ENCODE results near the gene MINPP1. TPM values are rescaled to one million over a fixed set of nuclear protein-coding genes. Genes with fewer than 3 reads are reported as not detected.

Gene MINPP1
- total RNA-seq, 2 experiments from 2014 or later: 8.3 TPM

DNA sequence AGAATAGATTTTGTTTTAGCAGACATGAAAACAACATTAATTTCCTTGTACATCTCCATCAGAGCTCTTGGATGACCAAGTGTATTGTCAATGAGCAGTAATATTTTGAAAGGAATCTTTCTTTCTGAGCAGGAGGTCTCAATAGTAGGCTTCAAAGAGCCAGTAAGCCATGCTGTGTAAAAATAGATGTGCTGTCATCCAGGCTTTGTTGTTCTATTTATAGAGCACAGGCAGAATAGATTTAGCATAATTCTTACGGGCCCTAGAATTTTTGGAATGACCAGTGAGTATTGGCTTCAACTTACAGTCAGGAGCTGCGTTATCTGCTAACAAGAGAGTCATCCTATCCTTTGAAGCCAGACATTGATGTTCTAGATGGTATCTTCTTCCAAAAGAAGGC is 19.0 kb downstream of the MINPP1 start:
- peaks cover 58% of the 10 kb centered on the region for H3K36me3 Mint-ChIP-seq (ENCODE audit: low read depth)
- DNase-seq (no peak), ATAC-seq (no peak)
- CTCF ChIA-PET: interaction anchor here (1.0 to 1.4 kb wide), 4 partner anchors 10 to 24 kb away, joined by 3 to 6 read pairs (median 4); no protein-coding TSS in a partner anchor
- H3K27me3 Mint-ChIP-seq: no peaks in the 10 kb centered on the region
- H3K4me3 Mint-ChIP-seq: no peak overlapping the region
- peaks cover 14% of the 10 kb centered on the region for H3K4me1 Mint-ChIP-seq
- intact Hi-C loops (cut with DNase I, micrococcal nuclease): no loop called here
- no peak overlapping the region for H3K27ac Mint-ChIP-seq
- POLR2A ChIA-PET: interaction anchor here (0.6 kb wide), 1 partner anchor 1317 kb away, joined by 3 read pairs; no protein-coding TSS in a partner anchor
- H3K9me3 Mint-ChIP-seq (ENCODE audit: low read depth): peaks cover 8% of the 10 kb centered on the region

DNA sequence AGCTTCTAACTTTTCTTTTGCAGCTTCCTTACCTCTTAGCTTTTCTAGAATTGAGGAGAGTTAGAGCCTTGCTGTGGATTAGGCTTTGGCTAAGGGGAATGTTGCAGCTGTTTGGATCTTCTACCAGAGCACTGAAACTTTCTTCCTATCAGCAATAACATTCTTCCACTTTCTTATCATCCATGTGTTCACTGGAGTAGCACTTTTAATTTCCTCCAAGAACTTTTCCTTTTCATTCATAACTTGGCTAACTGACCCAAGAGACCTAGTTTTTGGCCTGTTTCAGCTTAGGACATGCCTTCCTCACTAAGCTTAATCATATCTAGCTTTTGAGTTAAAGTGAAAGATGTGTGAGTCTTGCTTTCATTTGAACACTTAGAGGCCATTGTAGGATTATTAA is 19.6 kb downstream of the MINPP1 start:
- peaks cover 9% of the 10 kb centered on the region for H3K4me1 Mint-ChIP-seq

DNA sequence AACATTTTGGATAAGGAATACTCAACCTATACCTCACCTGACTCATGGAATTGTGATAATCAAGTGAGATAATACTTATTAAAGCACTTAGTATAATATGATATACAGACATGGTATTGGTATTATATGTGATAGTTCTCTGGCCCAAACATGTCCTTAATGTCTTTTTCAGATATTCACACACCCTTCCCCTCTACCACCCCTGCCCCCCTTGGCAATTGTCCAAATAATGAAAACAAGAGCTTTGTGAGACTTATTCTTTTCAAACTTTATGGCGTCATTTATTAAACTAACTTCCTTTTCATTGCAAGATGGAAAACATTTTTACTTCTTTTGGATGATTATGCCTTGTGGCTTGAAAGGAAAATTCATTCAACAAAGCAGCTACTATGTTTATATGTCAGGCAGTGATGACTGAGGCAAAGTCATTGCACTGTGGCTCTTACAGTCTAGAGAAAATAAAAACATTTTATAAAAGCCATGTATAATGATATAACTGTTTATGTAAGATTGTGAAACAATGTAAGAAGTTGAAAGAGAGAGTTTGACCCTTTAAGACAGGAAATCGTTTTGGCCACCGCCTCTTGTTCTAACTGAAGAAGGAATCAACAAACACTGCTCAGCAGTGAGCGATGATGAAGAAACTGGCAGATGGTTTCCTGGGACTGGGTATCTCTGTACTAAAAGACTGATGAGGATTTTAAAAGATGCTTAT is 27.4 kb downstream of the MINPP1 start:
- intact Hi-C loops (cut with DNase I, micrococcal nuclease): loop anchor here (2.0 to 10.0 kb wide), 4 partner anchors 113 to 1020 kb away; no protein-coding TSS in a partner anchor
- peaks cover 35% of the 10 kb centered on the region for H3K36me3 Mint-ChIP-seq (ENCODE audit: low read depth)

More for the DNA sequence above, 19.6 kb downstream of the MINPP1 start:
- Mint-ChIP-seq H3K36me3 (ENCODE audit: low read depth) (peaks cover 60% of the 10 kb centered on the region), H3K27me3 (no peaks in the 10 kb centered on the region), H3K9me3 (ENCODE audit: low read depth) (peaks cover 8% of the 10 kb centered on the region), H3K27ac (no peak overlapping the region), H3K4me3 (no peak overlapping the region)
- DNase-seq (no peak), ATAC-seq (no peak)
- ChIA-PET POLR2A (no interaction called here), CTCF (interaction anchor here (0.7 to 1.4 kb wide), 5 partner anchors 9 to 209 kb away, joined by 3 to 6 read pairs (median 3); no protein-coding TSS in a partner anchor)
- intact Hi-C loops (cut with DNase I, micrococcal nuclease): no loop called here

DNA sequence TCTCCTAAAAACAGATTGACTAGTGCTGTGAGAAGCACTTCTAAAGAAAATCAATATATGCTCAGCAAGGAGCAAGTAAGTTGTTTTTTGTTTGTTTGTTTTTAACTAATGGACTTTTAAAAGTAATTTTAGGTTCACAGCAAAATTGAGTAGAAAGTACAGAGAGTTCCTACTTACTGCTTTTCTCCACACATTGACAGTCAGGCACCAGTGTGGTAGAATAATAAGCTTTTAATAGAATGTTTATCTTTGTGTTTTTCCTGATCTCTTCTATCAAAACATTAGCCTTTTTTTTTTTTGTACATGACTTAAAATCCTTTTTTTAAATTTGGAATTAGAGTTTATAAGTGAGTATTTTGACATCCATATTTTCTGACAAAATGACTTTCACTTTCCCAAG is 28.0 kb downstream of the MINPP1 start:
- no peak overlapping the region for H3K27ac Mint-ChIP-seq
- peaks cover 30% of the 10 kb centered on the region for H3K36me3 Mint-ChIP-seq (ENCODE audit: low read depth)
- no peak overlapping the region for H3K4me3 Mint-ChIP-seq
- intact Hi-C loops (cut with DNase I, micrococcal nuclease): loop anchor here (1.0 to 10.0 kb wide), 6 partner anchors 112 to 1020 kb away; no protein-coding TSS in a partner anchor
- H3K4me1 Mint-ChIP-seq: peaks cover 16% of the 10 kb centered on the region
- CTCF ChIA-PET: interaction anchor here (0.7 to 2.1 kb wide), 10 partner anchors 9 to 241 kb away, joined by 3 to 13 read pairs (median 4); no protein-coding TSS in a partner anchor
- no peaks in the 10 kb centered on the region for H3K27me3 Mint-ChIP-seq
- ATAC-seq (no peak), DNase-seq (no peak)
- POLR2A ChIA-PET: no interaction called here
- H3K9me3 Mint-ChIP-seq (ENCODE audit: low read depth): no peaks in the 10 kb centered on the region

More for the DNA sequence above, 27.4 kb downstream of the MINPP1 start:
- DNase-seq (no peak), ATAC-seq (no peak)
- ChIA-PET POLR2A (no interaction called here), CTCF (interaction anchor here (0.9 to 1.1 kb wide), 2 partner anchors 10 to 201 kb away, joined by 3 read pairs; no protein-coding TSS in a partner anchor)
- H3K4me1 Mint-ChIP-seq: peaks cover 12% of the 10 kb centered on the region
- peaks cover 1% of the 10 kb centered on the region for H3K9me3 Mint-ChIP-seq (ENCODE audit: low read depth)
- no peaks in the 10 kb centered on the region for H3K27me3 Mint-ChIP-seq
- H3K27ac Mint-ChIP-seq: no peak overlapping the region
- H3K4me3 Mint-ChIP-seq: no peak overlapping the region

DNA sequence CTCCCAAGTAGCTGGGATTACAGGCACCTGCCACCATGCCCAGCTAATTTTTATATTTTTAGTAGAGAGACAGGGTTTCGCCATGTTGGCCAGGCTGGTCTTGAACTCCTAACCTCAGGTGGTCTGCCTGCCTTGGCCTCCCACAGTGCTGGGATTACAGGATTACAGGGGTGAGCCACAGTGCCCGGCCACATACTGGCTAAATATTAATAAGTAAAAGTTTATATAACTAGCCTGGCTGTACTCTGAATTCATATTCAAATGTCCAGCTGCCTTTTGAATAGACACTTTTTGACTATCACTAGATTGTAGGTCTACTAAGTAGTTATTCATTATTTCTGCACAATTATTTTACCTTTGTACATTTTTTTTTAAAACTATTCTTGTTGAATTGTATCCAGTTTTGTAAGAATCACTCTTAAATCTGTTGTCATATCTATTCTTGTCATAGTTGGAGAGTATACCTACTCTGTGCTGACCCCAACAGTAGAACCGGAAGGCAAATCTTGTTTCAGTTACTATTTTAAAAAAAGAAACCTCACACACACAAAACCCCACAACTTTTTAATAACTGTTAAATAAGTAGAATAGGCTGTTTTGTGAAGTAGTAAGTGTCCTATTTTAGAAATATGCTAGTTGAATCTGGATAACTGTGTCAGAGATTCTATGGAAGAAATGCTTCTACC is 29.6 kb downstream of the MINPP1 start:
- POLR2A ChIA-PET: no interaction called here
- intact Hi-C loops (cut with DNase I, micrococcal nuclease): loop anchor here (5.0 to 10.0 kb wide), 3 partner anchors 110 to 1018 kb away; no protein-coding TSS in a partner anchor
- CTCF ChIA-PET: interaction anchor here (0.5 to 2.1 kb wide), 10 partner anchors 10 to 966 kb away, joined by 3 to 13 read pairs (median 4); no protein-coding TSS in a partner anchor
- Mint-ChIP-seq H3K4me1 (peaks cover 18% of the 10 kb centered on the region), H3K27ac (no peak overlapping the region), H3K36me3 (ENCODE audit: low read depth) (peaks cover 29% of the 10 kb centered on the region), H3K4me3 (no peak overlapping the region), H3K9me3 (ENCODE audit: low read depth) (no peaks in the 10 kb centered on the region), H3K27me3 (no peaks in the 10 kb centered on the region)
- ATAC-seq (no peak), DNase-seq (no peak)

DNA sequence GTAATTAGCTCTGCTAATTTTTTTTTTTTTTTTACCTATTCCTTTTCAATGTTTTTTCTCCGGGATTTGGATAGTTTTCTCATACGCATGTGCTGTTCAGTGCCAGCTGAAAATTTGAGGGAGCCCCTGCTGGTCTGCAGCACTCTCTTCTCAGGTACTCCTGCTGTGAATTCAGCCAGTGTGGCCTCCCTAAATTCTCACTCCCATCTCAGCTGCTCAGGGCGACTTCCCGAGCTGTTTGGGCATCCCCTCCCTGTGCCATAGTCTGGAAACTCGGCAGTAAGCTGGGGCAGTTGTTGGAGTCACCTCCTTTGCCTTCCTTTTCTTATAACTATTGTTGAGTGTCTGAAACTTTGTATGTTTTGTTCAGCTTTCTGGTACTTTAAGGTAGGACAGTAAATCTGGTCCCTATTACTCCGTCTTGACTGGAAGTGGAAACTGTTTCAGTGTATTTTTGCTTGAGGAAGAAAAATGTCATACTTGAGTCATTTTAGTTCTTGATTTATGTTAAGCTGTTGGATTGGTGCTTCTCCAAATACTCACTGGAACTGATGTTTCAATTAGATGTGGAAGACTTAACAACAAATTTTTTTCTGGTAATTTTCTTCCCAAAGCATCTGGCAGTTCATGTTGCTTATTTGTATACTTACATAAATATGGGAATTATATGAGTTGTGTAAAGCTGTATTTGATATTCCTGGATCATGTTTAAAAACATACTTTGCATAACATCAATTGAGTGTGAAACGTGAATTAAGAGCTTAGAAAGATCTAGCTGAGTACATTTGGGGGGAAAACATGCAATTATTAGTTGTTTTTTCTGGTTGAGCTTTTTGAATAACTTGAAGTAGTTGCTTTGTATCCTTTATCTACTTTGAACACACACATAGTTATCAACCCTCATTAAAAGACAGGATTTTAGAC is 33.7 kb downstream of the MINPP1 start:
- CTCF ChIA-PET: no interaction called here
- Mint-ChIP-seq H3K36me3 (ENCODE audit: low read depth) (peaks cover 44% of the 10 kb centered on the region), H3K4me3 (no peak overlapping the region), H3K27ac (no peak overlapping the region), H3K4me1 (peaks cover 22% of the 10 kb centered on the region), H3K27me3 (no peaks in the 10 kb centered on the region), H3K9me3 (ENCODE audit: low read depth) (peaks cover 14% of the 10 kb centered on the region)
- intact Hi-C loops (cut with DNase I, micrococcal nuclease): loop anchor here (1.0 to 10.0 kb wide), 3 partner anchors 12 to 209 kb away; no protein-coding TSS in a partner anchor
- DNase-seq (no peak), ATAC-seq (no peak)
- POLR2A ChIA-PET: no interaction called here

DNA sequence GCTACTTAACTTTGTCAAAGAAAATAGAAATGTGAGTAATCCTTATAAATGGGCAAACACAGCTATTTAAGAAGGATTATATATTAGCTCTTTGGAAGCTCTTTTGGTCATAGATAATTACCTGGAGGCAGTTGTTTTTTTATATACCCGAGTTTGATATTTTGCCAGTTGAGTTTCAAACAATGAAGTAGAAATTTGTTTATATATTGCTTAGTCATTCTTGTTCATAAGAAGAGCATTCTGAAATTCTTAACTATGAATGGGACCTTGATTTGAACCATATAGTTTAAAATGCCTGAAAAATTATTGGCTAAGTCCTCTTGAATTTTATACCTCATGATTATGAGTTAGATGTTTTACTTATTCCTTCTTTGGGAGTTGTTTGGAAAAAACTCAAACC is 36.4 kb downstream of the MINPP1 start:
- POLR2A ChIA-PET: no interaction called here
- Mint-ChIP-seq H3K4me1 (peaks cover 28% of the 10 kb centered on the region), H3K36me3 (ENCODE audit: low read depth) (peaks cover 45% of the 10 kb centered on the region), H3K4me3 (no peak overlapping the region), H3K27ac (no peak overlapping the region), H3K27me3 (no peaks in the 10 kb centered on the region), H3K9me3 (ENCODE audit: low read depth) (peaks cover 14% of the 10 kb centered on the region)
- DNase-seq: no peak
- intact Hi-C loops (cut with DNase I, micrococcal nuclease): no loop called here
- no peak for ATAC-seq
- CTCF ChIA-PET: no interaction called here

DNA sequence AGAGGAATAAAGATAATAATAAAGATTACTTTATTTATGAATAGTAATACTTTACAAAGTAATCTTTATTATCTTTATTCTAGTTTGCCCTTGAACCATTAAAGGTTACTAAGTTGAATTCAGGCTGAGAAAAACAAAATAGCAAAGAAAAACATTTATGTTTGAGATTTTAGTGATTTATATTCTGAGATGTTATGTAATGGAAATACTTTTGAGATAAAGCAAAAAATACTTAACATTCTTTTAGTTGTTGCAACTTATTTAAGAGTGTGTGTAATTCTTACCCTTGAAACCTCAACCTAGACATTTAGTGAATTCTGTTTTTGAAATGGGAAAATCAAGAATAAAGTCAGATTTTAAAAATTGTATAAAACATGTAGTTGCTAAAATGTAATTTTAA is 40.0 kb downstream of the MINPP1 start:
- CTCF ChIA-PET: no interaction called here
- H3K4me1 Mint-ChIP-seq: peaks cover 16% of the 10 kb centered on the region

DNA sequence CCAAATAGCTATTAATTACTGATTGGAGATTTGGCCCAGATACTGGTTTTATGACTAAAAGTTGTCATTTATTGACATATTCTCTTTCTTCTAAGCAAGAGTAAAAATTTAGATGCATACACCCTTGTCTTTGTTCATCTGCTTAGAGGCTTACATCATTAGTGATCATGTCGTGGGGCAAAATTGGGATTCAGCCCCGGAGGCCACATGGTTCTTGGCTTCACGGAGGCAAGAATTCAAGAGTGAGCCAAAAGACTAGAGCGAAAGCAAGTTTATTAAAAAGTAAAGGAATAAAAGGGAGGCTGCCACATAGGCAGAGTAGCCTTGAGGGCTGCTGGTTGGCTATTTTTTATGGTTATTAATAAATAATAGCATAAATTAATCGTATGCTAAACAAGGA is 41.1 kb downstream of the MINPP1 start:
- Mint-ChIP-seq H3K4me3 (no peak overlapping the region), H3K27me3 (no peaks in the 10 kb centered on the region), H3K9me3 (ENCODE audit: low read depth) (peaks cover 14% of the 10 kb centered on the region), H3K27ac (no peak overlapping the region), H3K36me3 (ENCODE audit: low read depth) (peaks cover 29% of the 10 kb centered on the region), H3K4me1 (peaks cover 15% of the 10 kb centered on the region)
- ATAC-seq (no peak), DNase-seq (no peak)
- CTCF ChIA-PET: no interaction called here
- POLR2A ChIA-PET: no interaction called here
- intact Hi-C loops (cut with DNase I, micrococcal nuclease): no loop called here

More for the DNA sequence above, 40.0 kb downstream of the MINPP1 start:
- DNase-seq (no peak), ATAC-seq (no peak)
- intact Hi-C loops (cut with DNase I, micrococcal nuclease): no loop called here
- no peaks in the 10 kb centered on the region for H3K27me3 Mint-ChIP-seq
- POLR2A ChIA-PET: no interaction called here
- peaks cover 35% of the 10 kb centered on the region for H3K36me3 Mint-ChIP-seq (ENCODE audit: low read depth)
- H3K9me3 Mint-ChIP-seq (ENCODE audit: low read depth): peaks cover 14% of the 10 kb centered on the region
- no peak overlapping the region for H3K4me3 Mint-ChIP-seq
- no peak overlapping the region for H3K27ac Mint-ChIP-seq

DNA sequence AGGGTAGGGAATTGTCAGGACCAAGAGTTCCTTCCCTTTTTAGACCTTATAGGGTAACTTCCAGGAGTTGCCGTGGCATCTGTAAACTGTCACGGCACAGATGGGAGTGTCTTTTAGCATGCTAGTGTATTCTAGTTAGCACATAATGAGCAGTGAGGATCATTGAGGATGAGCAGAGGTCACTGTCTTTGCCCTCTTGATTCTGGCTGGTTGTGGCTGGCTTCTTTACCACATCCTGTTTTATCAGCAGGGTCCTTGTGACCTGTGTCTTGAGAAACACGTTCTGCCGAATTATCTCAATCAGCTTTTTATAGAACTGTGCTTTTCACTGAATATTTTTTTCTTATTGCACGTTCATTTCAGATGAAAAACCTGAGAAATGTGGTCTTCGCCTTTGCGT is 41.5 kb downstream of the MINPP1 start:
- POLR2A ChIA-PET: no interaction called here
- intact Hi-C loops (cut with DNase I, micrococcal nuclease): no loop called here

DNA sequence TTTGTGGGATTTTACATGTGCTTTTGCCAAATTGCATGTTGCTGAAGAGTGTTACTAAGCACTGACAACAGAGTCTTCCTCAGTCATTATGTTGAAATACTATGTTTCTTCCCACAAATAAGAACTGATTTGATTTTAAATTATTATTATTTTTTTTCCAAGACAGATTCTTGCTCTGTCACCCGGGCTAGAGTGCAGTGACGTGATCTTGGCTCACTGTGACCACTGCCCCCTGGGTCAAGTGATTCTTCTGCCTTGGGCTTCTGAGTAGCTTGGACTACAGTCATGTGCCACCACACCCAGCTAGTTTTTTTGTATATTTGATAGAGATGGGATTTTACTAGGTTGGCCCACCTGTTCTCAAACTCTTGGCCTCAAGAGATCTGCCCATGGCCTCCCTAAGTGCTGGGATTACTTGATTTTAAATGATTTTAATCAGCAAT is 42.3 kb downstream of the MINPP1 start:
- DNase-seq (no peak), ATAC-seq (no peak)
- no peak overlapping the region for H3K4me3 Mint-ChIP-seq
- intact Hi-C loops (cut with DNase I, micrococcal nuclease): no loop called here
- H3K9me3 Mint-ChIP-seq (ENCODE audit: low read depth): peaks cover 11% of the 10 kb centered on the region
- H3K27ac Mint-ChIP-seq: no peak overlapping the region
- H3K27me3 Mint-ChIP-seq: no peaks in the 10 kb centered on the region
- CTCF ChIA-PET: interaction anchor here (0.6 to 2.1 kb wide), 3 partner anchors 11 to 23 kb away, joined by 3 to 6 read pairs (median 4); no protein-coding TSS in a partner anchor
- H3K4me1 Mint-ChIP-seq: peaks cover 19% of the 10 kb centered on the region
- POLR2A ChIA-PET: no interaction called here
- peaks cover 19% of the 10 kb centered on the region for H3K36me3 Mint-ChIP-seq (ENCODE audit: low read depth)

More for the DNA sequence above, 41.5 kb downstream of the MINPP1 start:
- DNase-seq (peak; percentile 9), ATAC-seq (no peak)
- CTCF ChIA-PET: interaction anchor here (0.6 to 2.1 kb wide), 2 partner anchors 10 to 13 kb away, joined by 4 to 6 read pairs; no protein-coding TSS in a partner anchor
- Mint-ChIP-seq H3K36me3 (ENCODE audit: low read depth) (peaks cover 26% of the 10 kb centered on the region), H3K9me3 (ENCODE audit: low read depth) (peaks cover 14% of the 10 kb centered on the region), H3K27ac (no peak overlapping the region), H3K4me3 (no peak overlapping the region), H3K4me1 (peaks cover 19% of the 10 kb centered on the region), H3K27me3 (no peaks in the 10 kb centered on the region)
